DOHH2 (cell line): ENCODE data around the gene MED26.
A peak's percentile ranks its signal among the peaks of the same experiment; 100 is the strongest.

Source experiments
- H3F3A ChIP-seq: fragments of 200-600 bp; sonication (generic), shearing (Covaris generic); 2 replicates; pipeline ENCODE4 v1.6.0; 2016; ENCODE audit warnings: antibody characterized with exemption, mild to moderate bottlenecking; ENCODE audit not compliant: control insufficient read depth, insufficient read depth
- H3K27ac ChIP-seq: fragments of 200-600 bp; sonication (generic); 2 replicates; pipeline ENCODE4 v1.5.1; 2014; ENCODE audit warnings: low read depth, mild to moderate bottlenecking, low read length, moderate library complexity
- H3K27me3 ChIP-seq: fragments of 200-600 bp; sonication (generic); 2 replicates; pipeline ENCODE4 v1.6.1; 2014; ENCODE audit warnings: mild to moderate bottlenecking, low read length, mixed read lengths; ENCODE audit not compliant: control insufficient read depth
- H3K36me3 ChIP-seq: fragments of 200-600 bp; sonication (generic); 2 replicates; pipeline ENCODE4 v1.6.1; 2014; ENCODE audit warnings: mild to moderate bottlenecking, low read length, moderate library complexity, mixed read lengths; ENCODE audit not compliant: control insufficient read depth
- H3K4me1 ChIP-seq: fragments of 200-600 bp; sonication (generic); 2 replicates; pipeline ENCODE4 v1.6.1; 2014; ENCODE audit warnings: mild to moderate bottlenecking, low read length, mixed read lengths; ENCODE audit not compliant: control insufficient read depth
- H3K4me2 ChIP-seq: fragments of 200-600 bp; sonication (generic); 2 replicates; pipeline ENCODE4 v1.6.0; 2014; ENCODE audit warnings: mild to moderate bottlenecking, low read length, moderate library complexity
- H3K4me3 ChIP-seq: fragments of 200-600 bp; sonication (generic); 2 replicates; pipeline ENCODE4 v1.5.1; 2014; ENCODE audit warnings: mild to moderate bottlenecking, low read length, mixed read lengths
- H3K79me2 ChIP-seq: fragments of 200-600 bp; sonication (generic); 2 replicates; pipeline ENCODE4 v1.6.1; 2014; ENCODE audit warnings: mild to moderate bottlenecking, low read length, mixed read lengths; ENCODE audit not compliant: control insufficient read depth
- H3K9me2 ChIP-seq: fragments of 200-600 bp; sonication (generic); replicated peaks from 2 replicates; pipeline ENCODE4 v1.6.1; 2014; ENCODE audit warnings: mild to moderate bottlenecking, low read length, mixed read lengths; ENCODE audit not compliant: control insufficient read depth
- H3K9me3 ChIP-seq: fragments of 200-600 bp; sonication (generic); 2 replicates; pipeline ENCODE4 v1.6.1; 2014; ENCODE audit warnings: antibody characterized with exemption, low read length, mixed read lengths; ENCODE audit not compliant: control insufficient read depth, insufficient read depth
- H4K20me1 ChIP-seq: fragments of 200-600 bp; sonication (generic); 2 replicates; pipeline ENCODE4 v1.6.0; 2014; ENCODE audit warnings: low read depth, mild to moderate bottlenecking, antibody characterized with exemption, low read length, moderate library complexity; ENCODE audit not compliant: control insufficient read depth, insufficient read depth
- CTCF ChIP-seq: fragments of 200-600 bp; sonication (generic); IDR thresholded peaks from one replicate; pipeline ENCODE4 v1.5.1; 2014; ENCODE audit warnings: antibody characterized with exemption, mild to moderate bottlenecking, low read depth, low read length; ENCODE audit not compliant: poor library complexity, severe bottlenecking
- EZH2phosphoT487 ChIP-seq: fragments of 200-600 bp; sonication (generic); IDR thresholded peaks from 2 replicates; pipeline ENCODE4 v1.6.1; 2017; ENCODE audit warnings: borderline replicate concordance, mild to moderate bottlenecking, antibody characterized with exemption, low read length, moderate library complexity, mixed read lengths

The MED26 gene

GRCh38 chr19:16619457-16619856 is 8.5 kb downstream of the MED26 start:
- Histone ChIP-seq H3K27ac (no peak overlapping the region), H4K20me1 (peaks cover 83% of the 10 kb centered on the region), H3K9me3 (no peaks in the 10 kb centered on the region), H3K27me3 (no peaks in the 10 kb centered on the region), H3K4me3 (no peak overlapping the region), H3F3A (no peaks in the 10 kb centered on the region), H3K9me2 (no peaks in the 10 kb centered on the region), H3K4me2 (peak overlapping the region; percentile 44), H3K36me3 (peaks cover 54% of the 10 kb centered on the region), H3K79me2 (peaks cover 100% of the 10 kb centered on the region), H3K4me1 (peaks cover 85% of the 10 kb centered on the region)
- TF ChIP-seq EZH2phosphoT487 (no peak), CTCF (no peak)

DNA sequence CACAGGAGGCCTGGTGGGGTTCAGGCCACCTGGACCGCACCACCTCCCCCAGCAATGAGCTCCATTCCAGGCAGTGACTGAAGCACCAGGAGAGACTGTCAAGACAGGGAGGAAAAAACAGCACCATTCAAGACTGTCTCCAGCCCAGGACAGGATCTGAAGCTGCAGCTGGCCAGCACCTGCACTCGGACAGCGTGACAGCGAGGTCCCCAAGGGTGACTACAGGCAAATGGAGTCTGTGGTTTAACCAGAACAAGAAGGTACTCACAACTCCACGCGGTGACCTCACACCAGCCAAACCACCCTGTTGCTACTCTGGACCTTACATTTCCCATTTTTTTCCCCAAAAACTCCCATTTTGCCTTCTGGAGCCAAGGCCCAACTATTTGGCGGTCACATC is 9.8 kb downstream of the MED26 start:
- H3K27me3 ChIP-seq, result no peaks in the 10 kb centered on the region
- H3K9me2 ChIP-seq, result no peaks in the 10 kb centered on the region
- peaks cover 100% of the 10 kb centered on the region for H3K79me2 ChIP-seq
- 0 out of 2 replicates have a peak overlapping the region, but pooled peaks have one; percentile 2 for H3K4me3 ChIP-seq
- H3K36me3 ChIP-seq, result peaks cover 42% of the 10 kb centered on the region
- H3K4me2 ChIP-seq, result peak overlapping the region; percentile 44
- TF ChIP-seq EZH2phosphoT487, result no peak
- TF ChIP-seq CTCF, result no peak
- H4K20me1 ChIP-seq, result peaks cover 83% of the 10 kb centered on the region
- H3K9me3 ChIP-seq, result no peaks in the 10 kb centered on the region
- peak overlapping the region; percentile 15; the same call in 1 of the 2 replicates for H3K27ac ChIP-seq
- no peaks in the 10 kb centered on the region for H3F3A ChIP-seq
- H3K4me1 ChIP-seq, result peaks cover 81% of the 10 kb centered on the region

- Histone ChIP-seq H3K4me3 (no peak overlapping the region), H3K27ac (no peak overlapping the region), H3K36me3 (peaks cover 26% of the 10 kb centered on the region), H4K20me1 (peaks cover 71% of the 10 kb centered on the region), H3K4me2 (no peak overlapping the region), H3K9me2 (no peaks in the 10 kb centered on the region), H3F3A (no peaks in the 10 kb centered on the region), H3K9me3 (no peaks in the 10 kb centered on the region), H3K79me2 (peaks cover 100% of the 10 kb centered on the region), H3K4me1 (peaks cover 80% of the 10 kb centered on the region), H3K27me3 (no peaks in the 10 kb centered on the region)
- TF ChIP-seq CTCF (no peak), EZH2phosphoT487 (no peak)
Observed at GRCh38 chr19:16615808-16616207, 12.2 kb downstream of the MED26 start.
